OCI-LY3 (cell line): ENCODE measurements around the gene NBEAL2.

Source experiments
- H2AFZ ChIP-seq: fragments of 200-600, 300-600 bp; shearing (Covaris generic); 2 replicates; pipeline ENCODE4 v1.6.0; 2014; ENCODE audit warnings: antibody characterized with exemption, low read depth, low read length
- H3K27ac ChIP-seq: fragments of 200-600, 300-600 bp; sonication (generic); 2 replicates; pipeline ENCODE4 v1.5.1; 2014; ENCODE audit warnings: mild to moderate bottlenecking, low read length, moderate library complexity, mixed read lengths
- H3K27me3 ChIP-seq: fragments of 200-600, 300-600 bp; sonication (generic); 2 replicates; pipeline ENCODE4 v1.6.1; 2014; ENCODE audit warnings: low read depth, low read length, mixed read lengths
- H3K36me3 ChIP-seq: fragments of 200-600, 300-600 bp; sonication (generic); replicated peaks from 2 replicates; pipeline ENCODE3; 2014; ENCODE audit warnings: low read depth, low read length, mixed read lengths
- H3K4me1 ChIP-seq: fragments of 300-600, 200-600 bp; sonication (generic); 2 replicates; pipeline ENCODE4 v1.6.1; 2014; ENCODE audit warnings: low read length, mixed read lengths
- H3K4me2 ChIP-seq: fragments of 200-600, 300-600 bp; sonication (generic); 2 replicates; pipeline ENCODE4 v1.6.1; 2014; ENCODE audit warnings: low read length, mixed read lengths
- H3K4me3 ChIP-seq: fragments of 300-600, 200-600 bp; sonication (generic); 2 replicates; pipeline ENCODE4 v1.5.1; 2014; ENCODE audit warnings: antibody characterized with exemption, mild to moderate bottlenecking, low read length, moderate library complexity
- H3K79me2 ChIP-seq: fragments of 300-600, 200-600 bp; shearing (Covaris generic); 2 replicates; pipeline ENCODE4 v1.6.1; 2014; ENCODE audit warnings: mild to moderate bottlenecking, low read length, mixed read lengths
- H3K9ac ChIP-seq: fragments of 300-600, 200-600 bp; shearing (Covaris generic); 2 replicates; pipeline ENCODE4 v1.6.0; 2014; ENCODE audit warnings: mild to moderate bottlenecking, low read length, moderate library complexity
- H3K9me3 ChIP-seq: fragments of 200-600, 300-600 bp; shearing (Covaris generic); 2 replicates; pipeline ENCODE4 v1.6.1; 2014; ENCODE audit warnings: low read length, mixed read lengths; ENCODE audit not compliant: insufficient read depth
- H4K20me1 ChIP-seq: fragments of 200-600, 300-600 bp; sonication (generic); 2 replicates; pipeline ENCODE4 v1.6.1; 2016; ENCODE audit warnings: low read length, mixed read lengths; ENCODE audit not compliant: insufficient read depth
- CTCF ChIP-seq: fragments of 200-600, 300-600 bp; sonication (generic); IDR thresholded peaks from 2 replicates; pipeline ENCODE4 v1.5.1; 2014; ENCODE audit warnings: antibody characterized with exemption, low read length, low read depth
- EZH2phosphoT487 ChIP-seq: fragments of 200-600 bp; shearing (Covaris generic); IDR thresholded peaks from 2 replicates; pipeline ENCODE4 v1.6.1; 2018; ENCODE audit warnings: antibody characterized with exemption, mixed run types, low read depth

NBEAL2 gene

GRCh38 chr3:47013231-47013630 is 33.8 kb downstream of the NBEAL2 start:
- Histone ChIP-seq H3K4me2 (no peak overlapping the region), H3K36me3 (peaks cover 49% of the 10 kb centered on the region), H3K4me1 (no peaks in the 10 kb centered on the region), H3K4me3 (no peak overlapping the region), H3K79me2 (no peaks in the 10 kb centered on the region), H3K27me3 (no peaks in the 10 kb centered on the region), H4K20me1 (no peaks in the 10 kb centered on the region), H3K27ac (no peak overlapping the region), H2AFZ (no peak overlapping the region), H3K9me3 (no peaks in the 10 kb centered on the region), H3K9ac (no peak overlapping the region)
- TF ChIP-seq EZH2phosphoT487 = no peak
- TF ChIP-seq CTCF = no peak

GRCh38 chr3:47014036-47014435 is 34.6 kb downstream of the NBEAL2 start:
- Histone ChIP-seq H3K4me1 (peaks cover 2% of the 10 kb centered on the region), H3K9ac (no peak overlapping the region)
- TF ChIP-seq EZH2phosphoT487 (no peak), CTCF (no peak)

GRCh38 chr3:47015151-47015550 is 35.7 kb downstream of the NBEAL2 start:
- H3K4me1 ChIP-seq = peaks cover 13% of the 10 kb centered on the region
- no peak overlapping the region for H3K9ac ChIP-seq
- H3K4me3 ChIP-seq = no peak overlapping the region
- no peaks in the 10 kb centered on the region for H3K9me3 ChIP-seq
- H3K4me2 ChIP-seq = no peak overlapping the region
- peaks cover 45% of the 10 kb centered on the region for H3K36me3 ChIP-seq
- H3K27ac ChIP-seq = no peak overlapping the region
- no peak overlapping the region for H2AFZ ChIP-seq
- H3K27me3 ChIP-seq = no peaks in the 10 kb centered on the region
- no peaks in the 10 kb centered on the region for H3K79me2 ChIP-seq
- peaks cover 16% of the 10 kb centered on the region for H4K20me1 ChIP-seq
- TF ChIP-seq EZH2phosphoT487 = no peak
- TF ChIP-seq CTCF = no peak

More at GRCh38 chr3:47014036-47014435, 34.6 kb downstream of the NBEAL2 start:
- H3K36me3 ChIP-seq = peaks cover 46% of the 10 kb centered on the region
- H4K20me1 ChIP-seq = peaks cover 6% of the 10 kb centered on the region
- H3K9me3 ChIP-seq = no peaks in the 10 kb centered on the region
- H3K79me2 ChIP-seq = no peaks in the 10 kb centered on the region
- no peaks in the 10 kb centered on the region for H3K27me3 ChIP-seq
- no peak overlapping the region for H3K4me2 ChIP-seq
- H2AFZ ChIP-seq = no peak overlapping the region
- no peak overlapping the region for H3K27ac ChIP-seq
- H3K4me3 ChIP-seq = no peak overlapping the region

- Histone ChIP-seq H3K4me3 (no peak overlapping the region), H3K9me3 (no peaks in the 10 kb centered on the region), H3K4me2 (no peak overlapping the region), H4K20me1 (peaks cover 16% of the 10 kb centered on the region), H3K27me3 (no peaks in the 10 kb centered on the region), H3K36me3 (peaks cover 38% of the 10 kb centered on the region), H3K4me1 (peaks cover 14% of the 10 kb centered on the region), H3K27ac (no peak overlapping the region), H2AFZ (no peak overlapping the region), H3K79me2 (peaks cover 3% of the 10 kb centered on the region; the same call in 1 of the 2 replicates), H3K9ac (no peak overlapping the region)
- TF ChIP-seq CTCF (no peak), EZH2phosphoT487 (no peak)
Observed at GRCh38 chr3:47016086-47016933, 36.8 kb downstream of the NBEAL2 start.
